Right ventricle myocardium superior (tissue), 1 donor: ENCODE measurements around the gene NCR3LG1. TPM values are rescaled to one million over a fixed set of nuclear protein-coding genes. Genes with fewer than 3 reads are reported as not detected.

Source experiments
- total RNA-seq: library from RNA; stranded (reverse); fragmentation: NEBNext Ultra II Directional; extraction: Animal tissue kit (Norgen Biotek cat#: 25700); gene quantifications from one replicate; pipeline ENCODE4 v1.2.1, GENCODE V29; 2021
- donor health status: DM: no; HTN: yes; CAD: no; lungs with severe emphysema.

The NCR3LG1 gene
- total RNA-seq, 1 donor from 2014 or later: 0.56 TPM

Other genes with a start within 250 kb of the NCR3LG1 start
- 28.1 TPM for gene PIK3C2A, start 143.8 kb upstream of the NCR3LG1 start, total RNA-seq
- gene NUCB2, start 75.1 kb upstream of the NCR3LG1 start, total RNA-seq: 99.7 TPM
- 27.7 TPM for gene KCNJ11, start 36.9 kb downstream of the NCR3LG1 start, total RNA-seq
- gene ABCC8, start 125.0 kb downstream of the NCR3LG1 start, total RNA-seq: 0.91 TPM
- gene USH1C, start 192.6 kb downstream of the NCR3LG1 start, total RNA-seq: 0.78 TPM
- not detected for gene OTOG, start 195.5 kb downstream of the NCR3LG1 start, total RNA-seq